ENCODE results near the gene EPHB4. TPM values are rescaled to one million over a fixed set of nuclear protein-coding genes. Genes with fewer than 3 reads are reported as not detected.
"Not testable (repeated sequence)": the region's sequence is repeated elsewhere in the genome, so short reads cannot be mapped to it uniquely, and the experiment has no call there.

The EPHB4 gene
- total RNA-seq, 1 experiment from 2014 or later, result 104 TPM

DNA sequence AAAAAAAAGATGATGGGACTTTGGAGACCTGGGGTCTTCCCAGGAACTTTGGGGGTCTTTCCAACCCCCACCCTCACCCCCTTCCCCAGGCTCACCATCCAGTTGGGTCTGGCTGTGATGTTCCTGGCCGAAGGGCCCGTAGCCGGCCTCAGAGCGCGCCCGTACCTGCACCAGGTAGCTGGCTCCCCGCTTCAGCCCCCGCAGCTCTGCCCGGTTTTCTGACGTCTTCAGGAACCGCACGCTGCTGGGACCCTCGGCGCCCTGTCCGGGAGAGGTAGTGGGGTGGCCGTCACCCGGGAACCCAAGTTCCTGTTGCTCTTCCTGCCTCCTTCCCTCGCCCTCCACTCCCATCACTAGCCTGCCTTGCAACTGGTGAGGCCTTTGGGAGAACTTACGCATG is 10.2 kb downstream of the EPHB4 start:
- Histone ChIP-seq H3K9me3 (ENCODE audit: low read length) (no peaks in the 10 kb centered on the region), H4K20me1 (ENCODE audit: low read length) (no peaks in the 10 kb centered on the region), H3K4me2 (ENCODE audit: low read length) (no peak overlapping the region), H3K4me1 (ENCODE audit: insufficient read depth, low read length) (no peaks in the 10 kb centered on the region), H3K79me2 (ENCODE audit: low read length) (no peaks in the 10 kb centered on the region), H3K9me2 (replicated peaks; ENCODE audit: low read length) (no peaks in the 10 kb centered on the region), H3K9ac (ENCODE audit: low read length) (no peak overlapping the region), H3K4me3 (ENCODE audit: low read length) (no peak overlapping the region), H3K27ac (ENCODE audit: low read length) (no peak overlapping the region), H3K27me3 (ENCODE audit: low read length) (no peaks in the 10 kb centered on the region), H3K36me3 (ENCODE audit: low read depth, low read length) (peaks cover 37% of the 10 kb centered on the region), H3F3A (ENCODE audit: low read length, unreplicated experiment) (no peaks in the 10 kb centered on the region), H2AFZ (ENCODE audit: low read length) (no peak overlapping the region)
- ATAC-seq (no peak), DNase-seq (no peak)
- BruUV-seq (replicated peaks), result no TSS peak
- intact Hi-C loops (cut with micrococcal nuclease), result no loop called here
- ChIA-PET CTCF (no interaction called here), POLR2A (ENCODE audit: unreplicated experiment) (no interaction called here)
- TF ChIP-seq EZH2 (IDR thresholded peaks at IDR 0.05; ENCODE audit: low read length, unreplicated experiment) (no peak), EZH2phosphoT487 (IDR thresholded peaks at IDR 0.05; ENCODE audit: borderline replicate concordance, low read length) (no peak)
- TF ChIP-seq, protein P1, sequence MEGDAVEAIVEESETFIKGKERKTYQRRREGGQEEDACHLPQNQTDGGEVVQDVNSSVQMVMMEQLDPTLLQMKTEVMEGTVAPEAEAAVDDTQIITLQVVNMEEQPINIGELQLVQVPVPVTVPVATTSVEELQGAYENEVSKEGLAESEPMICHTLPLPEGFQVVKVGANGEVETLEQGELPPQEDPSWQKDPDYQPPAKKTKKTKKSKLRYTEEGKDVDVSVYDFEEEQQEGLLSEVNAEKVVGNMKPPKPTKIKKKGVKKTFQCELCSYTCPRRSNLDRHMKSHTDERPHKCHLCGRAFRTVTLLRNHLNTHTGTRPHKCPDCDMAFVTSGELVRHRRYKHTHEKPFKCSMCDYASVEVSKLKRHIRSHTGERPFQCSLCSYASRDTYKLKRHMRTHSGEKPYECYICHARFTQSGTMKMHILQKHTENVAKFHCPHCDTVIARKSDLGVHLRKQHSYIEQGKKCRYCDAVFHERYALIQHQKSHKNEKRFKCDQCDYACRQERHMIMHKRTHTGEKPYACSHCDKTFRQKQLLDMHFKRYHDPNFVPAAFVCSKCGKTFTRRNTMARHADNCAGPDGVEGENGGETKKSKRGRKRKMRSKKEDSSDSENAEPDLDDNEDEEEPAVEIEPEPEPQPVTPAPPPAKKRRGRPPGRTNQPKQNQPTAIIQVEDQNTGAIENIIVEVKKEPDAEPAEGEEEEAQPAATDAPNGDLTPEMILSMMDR (conservative IDR thresholded peaks at IDR 0.05; ENCODE audit: low read depth, low read length), result no peak

DNA sequence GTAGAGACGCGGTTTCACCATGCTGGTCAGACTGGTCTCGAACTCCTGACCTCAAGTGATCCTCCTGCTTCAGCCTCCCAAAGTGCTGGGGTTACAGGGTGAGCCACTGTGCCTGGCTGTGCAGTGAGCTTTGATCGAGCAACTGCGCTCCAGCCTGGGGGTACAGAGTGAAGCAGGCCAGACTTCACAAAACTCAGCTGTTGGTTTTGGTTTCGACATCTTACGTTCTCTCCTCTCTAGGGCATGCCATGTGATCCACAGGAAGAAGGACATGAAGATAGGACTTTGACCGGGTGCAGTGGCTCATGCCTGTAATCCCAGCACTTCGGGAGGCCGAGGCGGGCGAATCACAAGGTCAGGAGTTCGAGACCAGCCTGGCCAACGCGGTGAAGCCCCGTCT is 10.8 kb downstream of the EPHB4 start:
- H3K9ac ChIP-seq (ENCODE audit: low read length); DNase-seq; intact Hi-C loops (cut with micrococcal nuclease); H3K27me3 ChIP-seq (ENCODE audit: low read length); H3K27ac ChIP-seq (ENCODE audit: low read length); H3F3A ChIP-seq (ENCODE audit: low read length, unreplicated experiment); H3K9me2 ChIP-seq (replicated peaks; ENCODE audit: low read length); POLR2A ChIA-PET (ENCODE audit: unreplicated experiment); H3K4me1 ChIP-seq (ENCODE audit: insufficient read depth, low read length); H3K4me3 ChIP-seq (ENCODE audit: low read length); H4K20me1 ChIP-seq (ENCODE audit: low read length); ATAC-seq; H3K4me2 ChIP-seq (ENCODE audit: low read length); CTCF ChIA-PET; H2AFZ ChIP-seq (ENCODE audit: low read length); BruUV-seq (replicated peaks); H3K9me3 ChIP-seq (ENCODE audit: low read length); H3K79me2 ChIP-seq (ENCODE audit: low read length): not testable (repeated sequence)
- peaks cover 34% of the 10 kb centered on the region for H3K36me3 ChIP-seq (ENCODE audit: low read depth, low read length)

DNA sequence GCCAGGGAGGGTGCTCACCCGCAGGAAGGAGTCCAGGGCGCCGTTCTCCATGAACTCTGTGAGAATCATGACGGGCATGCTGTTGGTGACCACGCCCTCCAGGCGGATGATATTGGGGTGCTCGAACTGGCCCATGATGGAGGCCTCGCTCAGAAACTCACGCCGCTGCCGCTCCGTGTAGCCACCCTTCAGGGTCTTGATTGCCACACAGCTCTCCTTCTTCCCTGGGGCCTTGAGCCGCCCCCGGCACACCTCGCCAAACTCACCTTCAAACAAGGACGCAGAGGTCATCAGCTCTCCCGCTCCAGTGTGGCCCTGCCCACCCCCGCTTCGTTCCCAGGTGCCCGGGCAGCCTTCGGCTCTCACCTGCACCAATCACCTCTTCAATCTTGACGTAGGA is 14.6 kb downstream of the EPHB4 start:
- no peaks in the 10 kb centered on the region for H3F3A ChIP-seq (ENCODE audit: low read length, unreplicated experiment)
- H3K36me3 ChIP-seq (ENCODE audit: low read depth, low read length), result peaks cover 17% of the 10 kb centered on the region
- H3K9me3 ChIP-seq (ENCODE audit: low read length), result no peaks in the 10 kb centered on the region
- ATAC-seq, result no peak
- DNase-seq, result no peak
- no peak overlapping the region for H3K4me3 ChIP-seq (ENCODE audit: low read length)
- no peaks in the 10 kb centered on the region for H3K4me1 ChIP-seq (ENCODE audit: insufficient read depth, low read length)
- ChIA-PET POLR2A (ENCODE audit: unreplicated experiment) (no interaction called here), CTCF (no interaction called here)
- intact Hi-C loops (cut with micrococcal nuclease), result no loop called here
- H3K27ac ChIP-seq (ENCODE audit: low read length), result no peak overlapping the region
- H3K9me2 ChIP-seq (replicated peaks; ENCODE audit: low read length), result no peaks in the 10 kb centered on the region
- TF ChIP-seq EZH2phosphoT487 (IDR thresholded peaks at IDR 0.05; ENCODE audit: borderline replicate concordance, low read length) (no peak), EZH2 (IDR thresholded peaks at IDR 0.05; ENCODE audit: low read length, unreplicated experiment) (no peak)
- TF ChIP-seq, protein P1 (conservative IDR thresholded peaks at IDR 0.05; ENCODE audit: low read depth, low read length), result no peak
- no peak overlapping the region for H3K4me2 ChIP-seq (ENCODE audit: low read length)
- H3K79me2 ChIP-seq (ENCODE audit: low read length), result no peaks in the 10 kb centered on the region
- no peak overlapping the region for H2AFZ ChIP-seq (ENCODE audit: low read length)
- no peaks in the 10 kb centered on the region for H4K20me1 ChIP-seq (ENCODE audit: low read length)
- BruUV-seq (replicated peaks), result no TSS peak
- H3K27me3 ChIP-seq (ENCODE audit: low read length), result no peaks in the 10 kb centered on the region
- no peak overlapping the region for H3K9ac ChIP-seq (ENCODE audit: low read length)

Data from PC-3 (cell line).